Mammary epithelial cell (primary cell): Measurements from ENCODE around the gene AKT3.

Experiments
- CTCF ChIP-seq, 2 donors: IDR thresholded peaks in 1 of 2; conservative IDR thresholded peaks in 1 of 2; 2 replicates each; pipeline ENCODE4 v1.5.1; 2011 to 2012; ENCODE audit warnings: inconsistent platforms in 2 of 2, low read length in 2 of 2, mild to moderate bottlenecking in 2 of 2, control low read depth in 1 of 2, low read depth in 1 of 2; ENCODE audit not compliant: insufficient read depth in 1 of 2; ENCODE audit errors: extremely low read depth in 1 of 2
- EZH2 ChIP-seq: IDR thresholded peaks from 2 replicates; pipeline ENCODE4 v1.6.1; 2012; ENCODE audit warnings: low read length, inconsistent platforms, borderline replicate concordance

- no peak for TF ChIP-seq CTCF (conservative IDR thresholded peaks at IDR 0.05 in 1 of 2, IDR thresholded peaks at IDR 0.05 in 1 of 2; ENCODE audit: extremely low read depth in 1 of 2, insufficient read depth in 1 of 2, low read depth in 1 of 2, low read length in 2 of 2)
- no peak for TF ChIP-seq EZH2
Measured at GRCh38 chr1:243735457-243735856, 114.6 kb downstream of the AKT3 start.
